ENCODE results near the gene PAPPA.

PAPPA gene

DNA sequence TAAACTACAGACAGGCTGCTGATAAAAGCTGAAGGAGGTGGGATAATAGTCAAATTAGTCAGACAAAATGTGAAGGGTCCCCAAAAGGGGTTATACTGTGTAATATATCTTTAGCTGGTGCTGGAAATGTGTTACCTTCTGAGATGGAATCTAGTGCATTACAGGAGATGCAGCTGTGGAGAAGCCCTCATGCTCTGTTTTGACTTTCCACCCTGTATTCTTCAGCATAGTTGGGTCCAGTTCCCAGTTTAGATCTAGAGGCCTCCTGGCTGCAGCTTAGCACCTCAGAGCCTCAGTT lies 122.6 kb downstream of the PAPPA start:
- TF ChIP-seq, protein P1, sequence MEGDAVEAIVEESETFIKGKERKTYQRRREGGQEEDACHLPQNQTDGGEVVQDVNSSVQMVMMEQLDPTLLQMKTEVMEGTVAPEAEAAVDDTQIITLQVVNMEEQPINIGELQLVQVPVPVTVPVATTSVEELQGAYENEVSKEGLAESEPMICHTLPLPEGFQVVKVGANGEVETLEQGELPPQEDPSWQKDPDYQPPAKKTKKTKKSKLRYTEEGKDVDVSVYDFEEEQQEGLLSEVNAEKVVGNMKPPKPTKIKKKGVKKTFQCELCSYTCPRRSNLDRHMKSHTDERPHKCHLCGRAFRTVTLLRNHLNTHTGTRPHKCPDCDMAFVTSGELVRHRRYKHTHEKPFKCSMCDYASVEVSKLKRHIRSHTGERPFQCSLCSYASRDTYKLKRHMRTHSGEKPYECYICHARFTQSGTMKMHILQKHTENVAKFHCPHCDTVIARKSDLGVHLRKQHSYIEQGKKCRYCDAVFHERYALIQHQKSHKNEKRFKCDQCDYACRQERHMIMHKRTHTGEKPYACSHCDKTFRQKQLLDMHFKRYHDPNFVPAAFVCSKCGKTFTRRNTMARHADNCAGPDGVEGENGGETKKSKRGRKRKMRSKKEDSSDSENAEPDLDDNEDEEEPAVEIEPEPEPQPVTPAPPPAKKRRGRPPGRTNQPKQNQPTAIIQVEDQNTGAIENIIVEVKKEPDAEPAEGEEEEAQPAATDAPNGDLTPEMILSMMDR (conservative IDR thresholded peaks at IDR 0.05; ENCODE audit: low read length): no peak
- TF ChIP-seq EZH2phosphoT487 (IDR thresholded peaks at IDR 0.05; ENCODE audit: borderline replicate concordance): no peak
- Histone ChIP-seq H3K9me3 (ENCODE audit: insufficient read depth, low read depth, low read length) (no peaks in the 10 kb centered on the region), H2AFZ (ENCODE audit: low read length) (no peak overlapping the region), H3F3A (ENCODE audit: low read depth) (no peaks in the 10 kb centered on the region), H3K4me3 (ENCODE audit: low read length, poor library complexity, severe bottlenecking) (no peak overlapping the region), H3K27me3 (ENCODE audit: insufficient read depth, low read length, poor library complexity, severe bottlenecking) (no peaks in the 10 kb centered on the region), H4K20me1 (ENCODE audit: insufficient read depth, low read length, poor library complexity, severe bottlenecking) (no peaks in the 10 kb centered on the region), H3K9me2 (replicated peaks; ENCODE audit: low read depth, low read length) (no peaks in the 10 kb centered on the region), H3K9ac (ENCODE audit: low read depth, low read length, poor library complexity, severe bottlenecking) (no peak overlapping the region), H3K4me2 (ENCODE audit: low read depth, low read length, poor library complexity, severe bottlenecking) (no peak overlapping the region), H3K36me3 (ENCODE audit: insufficient read depth, low read length) (no peaks in the 10 kb centered on the region), H3K79me2 (ENCODE audit: insufficient read depth, low read length) (no peaks in the 10 kb centered on the region), H3K4me1 (ENCODE audit: insufficient read depth, low read length, poor library complexity, severe bottlenecking) (no peaks in the 10 kb centered on the region)

- TF ChIP-seq, protein P1 (conservative IDR thresholded peaks at IDR 0.05; ENCODE audit: low read length): no peak
- TF ChIP-seq EZH2phosphoT487 (IDR thresholded peaks at IDR 0.05; ENCODE audit: borderline replicate concordance): no peak
- no peaks in the 10 kb centered on the region for H3F3A ChIP-seq (ENCODE audit: low read depth)
- H3K79me2 ChIP-seq (ENCODE audit: insufficient read depth, low read length): no peaks in the 10 kb centered on the region
- no peak overlapping the region for H3K9ac ChIP-seq (ENCODE audit: low read depth, low read length, poor library complexity, severe bottlenecking)
- H2AFZ ChIP-seq (ENCODE audit: low read length): no peak overlapping the region
- H3K36me3 ChIP-seq (ENCODE audit: insufficient read depth, low read length): no peaks in the 10 kb centered on the region
- no peak overlapping the region for H3K4me3 ChIP-seq (ENCODE audit: low read length, poor library complexity, severe bottlenecking)
- H4K20me1 ChIP-seq (ENCODE audit: insufficient read depth, low read length, poor library complexity, severe bottlenecking): no peaks in the 10 kb centered on the region
- no peaks in the 10 kb centered on the region for H3K9me3 ChIP-seq (ENCODE audit: insufficient read depth, low read depth, low read length)
- H3K4me1 ChIP-seq (ENCODE audit: insufficient read depth, low read length, poor library complexity, severe bottlenecking): no peaks in the 10 kb centered on the region
- H3K27me3 ChIP-seq (ENCODE audit: insufficient read depth, low read length, poor library complexity, severe bottlenecking): no peaks in the 10 kb centered on the region
- no peak overlapping the region for H3K4me2 ChIP-seq (ENCODE audit: low read depth, low read length, poor library complexity, severe bottlenecking)
- no peaks in the 10 kb centered on the region for H3K9me2 ChIP-seq (replicated peaks; ENCODE audit: low read depth, low read length)
Observed at GRCh38 chr9:116276651-116277121, 123.1 kb downstream of the PAPPA start.

GRCh38 chr9:116278326-116278725 lies 124.7 kb downstream of the PAPPA start:
- Histone ChIP-seq H3K4me2 (ENCODE audit: low read depth, low read length, poor library complexity, severe bottlenecking) (no peak overlapping the region), H3K9me3 (ENCODE audit: insufficient read depth, low read depth, low read length) (no peaks in the 10 kb centered on the region), H3K27me3 (ENCODE audit: insufficient read depth, low read length, poor library complexity, severe bottlenecking) (no peaks in the 10 kb centered on the region), H3K9me2 (replicated peaks; ENCODE audit: low read depth, low read length) (no peaks in the 10 kb centered on the region), H4K20me1 (ENCODE audit: insufficient read depth, low read length, poor library complexity, severe bottlenecking) (no peaks in the 10 kb centered on the region), H3K4me3 (ENCODE audit: low read length, poor library complexity, severe bottlenecking) (no peak overlapping the region), H3K4me1 (ENCODE audit: insufficient read depth, low read length, poor library complexity, severe bottlenecking) (no peaks in the 10 kb centered on the region), H3K79me2 (ENCODE audit: insufficient read depth, low read length) (no peaks in the 10 kb centered on the region), H3K36me3 (ENCODE audit: insufficient read depth, low read length) (no peaks in the 10 kb centered on the region), H3F3A (ENCODE audit: low read depth) (no peaks in the 10 kb centered on the region), H3K9ac (ENCODE audit: low read depth, low read length, poor library complexity, severe bottlenecking) (no peak overlapping the region), H2AFZ (ENCODE audit: low read length) (no peak overlapping the region)
- TF ChIP-seq, protein P1 (conservative IDR thresholded peaks at IDR 0.05; ENCODE audit: low read length): no peak
- TF ChIP-seq EZH2phosphoT487 (IDR thresholded peaks at IDR 0.05; ENCODE audit: borderline replicate concordance): no peak
